Measurements from ENCODE around the gene ITPKB.
"Not testable (repeated sequence)": the region's sequence is repeated elsewhere in the genome, so short reads cannot be mapped to it uniquely, and the experiment has no call there.

The ITPKB gene

DNA sequence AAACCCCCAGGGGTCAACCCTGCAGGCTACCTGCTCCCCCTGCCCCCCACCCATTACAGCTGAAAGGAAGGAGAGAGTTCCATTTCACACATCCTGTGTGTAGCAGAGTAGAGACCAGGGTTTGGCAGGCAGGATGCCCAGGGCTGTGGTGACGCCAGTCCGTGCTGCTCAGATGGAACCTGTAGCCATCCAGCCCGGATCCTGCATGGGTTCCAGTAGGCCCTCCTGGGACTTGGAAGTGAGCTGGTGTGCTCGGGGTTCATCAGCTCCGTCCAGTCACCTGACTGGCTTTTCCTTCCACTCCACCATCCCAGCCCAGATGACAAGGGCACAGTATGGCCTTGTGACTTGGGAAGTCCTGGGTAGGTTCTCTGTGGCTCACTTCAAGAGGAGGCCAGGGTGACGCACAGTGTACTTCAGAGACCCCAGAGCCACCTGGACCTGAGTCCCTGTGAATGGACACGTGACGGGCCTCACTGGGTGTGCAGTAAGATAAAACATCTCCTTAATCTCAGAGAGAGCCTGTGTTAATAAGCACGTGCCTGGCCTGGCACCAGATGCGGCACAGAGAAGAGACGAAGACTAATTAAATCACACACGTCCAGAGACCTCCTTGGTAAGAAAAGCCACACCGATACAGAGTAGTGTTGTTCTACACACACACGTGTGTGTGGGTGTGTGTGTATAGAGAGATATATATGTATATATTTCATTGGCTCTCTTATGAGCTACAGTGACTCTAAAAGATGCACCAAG lies 16.0 kb downstream of the ITPKB start:
- TF ChIP-seq CTCF (IDR thresholded peaks at IDR 0.05), result no peak
- H3K4me3 ChIP-seq, result no peak overlapping the region

DNA sequence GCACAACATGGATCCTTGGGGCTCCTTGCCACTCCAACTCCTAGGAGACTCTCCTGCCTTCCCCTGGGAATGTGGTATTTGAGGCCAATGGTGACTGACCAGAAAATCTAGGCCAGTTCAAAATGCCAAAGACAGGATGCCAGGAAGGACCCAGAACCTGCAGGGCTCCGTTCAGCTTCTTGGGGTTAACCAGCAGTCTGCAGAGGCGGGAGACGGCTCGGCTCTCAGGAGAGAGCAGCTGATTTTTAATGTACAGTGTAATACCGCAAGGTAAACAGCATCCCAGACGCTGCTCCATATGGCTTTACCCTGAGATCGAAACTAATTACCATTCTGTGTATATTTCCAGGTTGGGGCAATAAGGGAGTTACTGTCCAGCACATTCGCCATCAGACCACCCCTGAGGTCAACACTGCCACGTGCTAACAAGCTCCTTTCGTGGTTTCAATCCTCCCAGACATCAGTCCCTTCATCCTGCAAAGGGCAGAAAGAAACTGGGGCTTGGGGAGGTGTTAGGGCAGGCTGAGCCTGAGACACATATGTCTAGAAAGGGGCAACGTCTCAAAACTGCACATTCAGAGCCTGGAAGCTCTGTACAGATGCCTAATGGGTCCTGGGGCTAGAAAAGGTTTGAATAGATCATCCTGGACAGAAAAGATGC lies 16.7 kb downstream of the ITPKB start:
- H3K27ac ChIP-seq, result no peak overlapping the region
- no peak overlapping the region for H3K4me3 ChIP-seq
- TF ChIP-seq CTCF (IDR thresholded peaks at IDR 0.05), result no peak
- DNase-seq (ENCODE audit: low spot score), result no peak

More for the DNA sequence above, 16.0 kb downstream of the ITPKB start:
- peak overlapping the region in 1 of 2 donors; percentile 24 for H3K27ac ChIP-seq
- no peak for DNase-seq (ENCODE audit: low spot score)

DNA sequence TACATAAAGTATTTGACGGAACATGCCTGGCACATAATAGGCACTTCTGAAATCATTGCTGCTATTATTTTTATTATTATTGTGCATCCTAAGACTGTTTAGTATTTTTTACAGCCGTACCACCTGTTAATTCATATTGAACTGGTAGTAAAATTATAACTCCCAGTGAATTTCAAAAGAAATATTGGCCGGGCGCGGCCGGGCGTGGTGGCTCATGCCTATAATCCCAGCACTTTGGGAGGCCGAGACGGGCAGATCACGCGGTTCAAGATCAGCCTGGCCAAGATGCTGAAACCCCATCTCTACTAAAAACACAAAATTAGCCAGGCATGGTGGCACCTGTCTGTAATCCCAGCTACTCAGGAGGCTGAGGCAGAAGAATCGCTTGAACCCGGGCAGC lies 18.5 kb downstream of the ITPKB start:
- H3K27ac ChIP-seq; H3K4me3 ChIP-seq; DNase-seq (ENCODE audit: low spot score): not testable (repeated sequence)

GRCh38 chr1:226719596-226720387 lies 19.3 kb downstream of the ITPKB start:
- DNase-seq (ENCODE audit: low spot score), result no peak
- Histone ChIP-seq H3K4me3 (no peak overlapping the region), H3K27ac (no peak overlapping the region)
- TF ChIP-seq CTCF (IDR thresholded peaks at IDR 0.05), result no peak

- Histone ChIP-seq H3K27ac (peak overlapping the region in 1 of 2 donors; percentile 33), H3K4me3 (no peak overlapping the region)
- TF ChIP-seq CTCF (IDR thresholded peaks at IDR 0.05), result no peak
- no peak for DNase-seq (ENCODE audit: low spot score)
Observed at GRCh38 chr1:226717256-226717909, 21.7 kb downstream of the ITPKB start.

DNA sequence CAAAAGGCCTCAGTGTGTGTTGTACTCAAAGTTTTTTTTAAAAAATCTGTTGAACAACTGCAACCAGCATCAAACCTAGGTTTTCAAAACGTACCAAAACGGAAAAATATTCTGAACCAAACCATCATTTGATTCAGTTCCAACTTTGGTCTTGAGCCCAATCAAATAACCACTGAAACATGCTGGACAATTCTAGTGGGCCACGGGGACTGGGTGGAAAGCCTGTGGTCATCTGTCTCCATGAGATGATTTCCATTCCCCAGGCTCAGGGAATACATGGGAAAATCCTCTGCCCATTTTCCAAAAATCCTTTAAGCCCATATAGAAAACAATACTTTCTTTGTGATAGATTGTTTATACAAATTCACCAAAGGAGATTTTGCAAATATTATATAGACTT lies 22.5 kb downstream of the ITPKB start:
- Histone ChIP-seq H3K4me3 (no peak overlapping the region), H3K27ac (no peak overlapping the region)
- DNase-seq (ENCODE audit: low spot score), result no peak
- TF ChIP-seq CTCF (IDR thresholded peaks at IDR 0.05), result no peak

GRCh38 chr1:226714148-226714547 lies 24.9 kb downstream of the ITPKB start:
- Histone ChIP-seq H3K4me3 (no peak overlapping the region), H3K27ac (no peak overlapping the region)
- no peak for DNase-seq (ENCODE audit: low spot score)
- no peak for TF ChIP-seq CTCF (IDR thresholded peaks at IDR 0.05)

Measured in coronary artery (tissue), 2 donors.